Upper lobe of right lung (tissue), 1 donor: Measurements from ENCODE around the gene SLC19A2. TPM values are rescaled to one million over a fixed set of nuclear protein-coding genes. Genes with fewer than 3 reads are reported as not detected.

Experiments
- ATAC-seq: fragments of 200-7000 bp; cut with Tn5 transposase; one replicate; pipeline ENCODE4 v1.9.1; 2020; ENCODE audit warnings: mild to moderate bottlenecking, moderate library complexity
- DNase-seq: peaks from one replicate; pipeline ENCODE4 v3.0.0-alpha.2; 2020
- H3K27ac ChIP-seq: fragments of 200-600 bp; one replicate; pipeline ENCODE4 v1.8.0; 2022
- H3K27me3 ChIP-seq: fragments of 200-600 bp; one replicate; pipeline ENCODE4 v1.8.0; 2022; ENCODE audit warnings: mild to moderate bottlenecking
- H3K36me3 ChIP-seq: fragments of 200-600 bp; one replicate; pipeline ENCODE4 v1.8.0; 2022
- H3K4me1 ChIP-seq: fragments of 200-600 bp; one replicate; pipeline ENCODE4 v1.8.0; 2022
- H3K4me3 ChIP-seq: fragments of 200-600 bp; one replicate; pipeline ENCODE4 v1.8.0; 2022; ENCODE audit warnings: mild to moderate bottlenecking
- H3K9me3 ChIP-seq: fragments of 200-600 bp; one replicate; pipeline ENCODE4 v1.8.0; 2022
- CTCF ChIP-seq: fragments of 200-600 bp; IDR thresholded peaks from one replicate; pipeline ENCODE4 v1.8.0; 2022; ENCODE audit warnings: antibody characterized with exemption
- intact Hi-C: fragments of 100-400 bp; cut with DNase I; formaldehyde crosslinking; loops from one replicate; pipeline ENCODE4 v1.11.0; 2022
- total RNA-seq: library from RNA; stranded (reverse); fragmentation: NEBNext Ultra II Directional; extraction: Animal tissue kit (Norgen Biotek cat#: 25700); gene quantifications from one replicate; pipeline ENCODE4 v1.2.1, GENCODE V29; 2021
- donor health status: DM: no; HTN: yes; CAD: no; lungs with severe emphysema.

Gene SLC19A2
- total RNA-seq, 1 donor from 2014 or later = 12.8 TPM

GRCh38 chr1:169443923-169444322 is 41.8 kb downstream of the SLC19A2 start:
- intact Hi-C loops = no loop called here
- no peak overlapping the region for H3K4me3 ChIP-seq
- no peaks in the 10 kb centered on the region for H3K9me3 ChIP-seq
- no peaks in the 10 kb centered on the region for H3K36me3 ChIP-seq
- no peak for DNase-seq
- H3K4me1 ChIP-seq = no peaks in the 10 kb centered on the region
- TF ChIP-seq CTCF = no peak
- no peaks in the 10 kb centered on the region for H3K27me3 ChIP-seq
- no peak for ATAC-seq
- H3K27ac ChIP-seq = no peak overlapping the region

- intact Hi-C loops = no loop called here
Measured at GRCh38 chr1:169427081-169427641, 58.6 kb downstream of the SLC19A2 start, which contains the start of gene CCDC181. Gene CCDC181, minus strand, starts transcription at chr1:169427474. Its CDS starts 2,547 bp downstream, at chr1:169424927.

GRCh38 chr1:169426174-169426705 is 59.5 kb downstream of the SLC19A2 start:
- Histone ChIP-seq H3K27me3 (peaks cover 5% of the 10 kb centered on the region), H3K36me3 (no peaks in the 10 kb centered on the region), H3K4me1 (no peaks in the 10 kb centered on the region), H3K4me3 (no peak overlapping the region), H3K27ac (no peak overlapping the region), H3K9me3 (no peaks in the 10 kb centered on the region)
- no peak for TF ChIP-seq CTCF
- no peak for ATAC-seq
- DNase-seq = no peak
- intact Hi-C loops = no loop called here

More at GRCh38 chr1:169427081-169427641, 58.6 kb downstream of the SLC19A2 start, which contains the start of gene CCDC181:
- peak; percentile 67 for DNase-seq
- Histone ChIP-seq H3K36me3 (no peaks in the 10 kb centered on the region), H3K27me3 (peaks cover 5% of the 10 kb centered on the region), H3K4me3 (peak within 1 kb of the TSS; percentile 38), H3K27ac (no peak within 1 kb of the TSS), H3K4me1 (no peaks in the 10 kb centered on the region), H3K9me3 (no peaks in the 10 kb centered on the region)
- no peak for TF ChIP-seq CTCF
- ATAC-seq = peak; percentile 72

GRCh38 chr1:169421309-169421708 is 64.4 kb downstream of the SLC19A2 start:
- Histone ChIP-seq H3K27me3 (no peaks in the 10 kb centered on the region), H3K4me1 (no peaks in the 10 kb centered on the region), H3K27ac (no peak overlapping the region), H3K9me3 (no peaks in the 10 kb centered on the region), H3K36me3 (no peaks in the 10 kb centered on the region), H3K4me3 (no peak overlapping the region)
- ATAC-seq = no peak
- intact Hi-C loops = no loop called here
- DNase-seq = no peak
- no peak for TF ChIP-seq CTCF

GRCh38 chr1:169414952-169415351 is 70.8 kb downstream of the SLC19A2 start:
- DNase-seq = no peak
- ATAC-seq = no peak
- no peaks in the 10 kb centered on the region for H3K4me1 ChIP-seq
- TF ChIP-seq CTCF = no peak
- intact Hi-C loops = no loop called here
- no peak overlapping the region for H3K27ac ChIP-seq
- no peaks in the 10 kb centered on the region for H3K36me3 ChIP-seq
- H3K4me3 ChIP-seq = no peak overlapping the region
- H3K27me3 ChIP-seq = no peaks in the 10 kb centered on the region
- H3K9me3 ChIP-seq = no peaks in the 10 kb centered on the region

Other genes starting within 250 kb of the SLC19A2 start
- gene NME7, start 118.1 kb downstream of the SLC19A2 start, total RNA-seq = 12.1 TPM
- gene BLZF1, start 117.7 kb downstream of the SLC19A2 start, total RNA-seq = 22.4 TPM
- 0.32 TPM for gene CCDC181, start 58.5 kb downstream of the SLC19A2 start, total RNA-seq
- 1.6 TPM for gene F5, start 100.5 kb upstream of the SLC19A2 start, total RNA-seq
- gene SELP, start 144.2 kb upstream of the SLC19A2 start, total RNA-seq = 61.5 TPM
- gene SELL, start 225.7 kb upstream of the SLC19A2 start, total RNA-seq = 12.1 TPM
- gene SELE, start 248.1 kb upstream of the SLC19A2 start, total RNA-seq = 1.5 TPM